DLD1 (cell line): ENCODE data around the gene PAX9.

Experiments used
- in situ Hi-C: cut with HindIII; loops from 2 replicates; pipeline ENCODE4 v1.10.0; 2017; ENCODE audit warnings: low sequenced_read_pairs

PAX9 gene

DNA sequence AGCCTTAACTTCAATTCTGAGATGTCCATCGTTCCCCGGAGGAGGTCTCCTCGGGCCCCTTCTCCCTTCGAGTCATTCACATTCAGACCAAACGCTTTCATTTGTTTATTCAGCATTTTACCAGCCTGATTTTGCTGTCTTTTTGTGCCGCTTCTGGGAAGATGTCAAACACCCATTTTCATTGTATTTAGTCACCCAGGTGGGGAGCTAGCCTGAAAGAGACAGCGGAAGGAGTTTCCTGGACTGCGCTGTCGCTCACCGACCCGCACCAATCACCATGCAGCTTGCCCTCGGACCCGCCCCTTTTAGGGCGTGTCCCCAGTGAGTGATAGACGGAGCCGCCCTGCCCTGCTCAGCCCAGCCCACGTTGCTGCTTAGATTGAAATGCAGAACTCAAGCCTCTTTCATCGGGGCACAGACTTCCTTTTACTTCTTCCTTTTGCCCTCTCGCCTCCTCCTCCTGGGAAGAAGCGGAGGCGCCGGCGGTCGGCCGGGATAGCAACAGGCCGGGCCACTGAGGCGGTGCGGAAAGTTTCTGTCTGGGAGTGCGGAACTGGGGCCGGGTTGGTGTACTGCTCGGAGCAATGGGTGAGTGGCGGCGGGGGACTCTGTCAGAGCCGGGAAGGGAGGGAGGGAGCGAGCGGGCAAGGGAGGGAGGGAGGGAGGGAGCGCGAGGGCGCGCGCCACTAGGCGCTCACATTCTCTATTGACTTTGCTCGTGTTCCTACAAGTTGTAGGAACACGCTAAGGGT lies at the start of gene PAX9:
Gene PAX9 (plus strand): TSS at position 355 of the 752 bp plus-strand sequence. CDS start 230 bp downstream, at position 585.
- in situ Hi-C loops, result no loop called here

DNA sequence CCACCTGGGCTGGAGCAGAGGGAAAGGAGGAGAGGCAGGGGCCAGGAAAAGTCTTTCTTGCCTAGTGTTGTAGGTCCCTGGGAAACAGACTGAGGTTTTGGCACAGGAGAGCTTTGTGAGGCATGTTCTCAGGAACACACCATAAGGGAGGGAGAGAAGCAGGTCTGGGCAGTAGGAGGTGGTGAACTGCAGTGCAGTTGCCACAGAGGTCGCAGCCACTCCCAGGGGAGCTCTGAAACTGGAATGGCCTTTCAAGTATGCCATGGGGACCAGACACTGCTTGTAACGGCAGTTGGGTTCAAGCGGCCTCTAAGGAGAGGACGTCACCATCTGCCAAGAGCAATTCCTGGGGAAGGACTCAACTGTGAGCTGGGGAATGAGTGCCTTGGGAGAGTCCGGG lies 43.8 kb upstream of the PAX9 start:
- in situ Hi-C loops, result no loop called here

DNA sequence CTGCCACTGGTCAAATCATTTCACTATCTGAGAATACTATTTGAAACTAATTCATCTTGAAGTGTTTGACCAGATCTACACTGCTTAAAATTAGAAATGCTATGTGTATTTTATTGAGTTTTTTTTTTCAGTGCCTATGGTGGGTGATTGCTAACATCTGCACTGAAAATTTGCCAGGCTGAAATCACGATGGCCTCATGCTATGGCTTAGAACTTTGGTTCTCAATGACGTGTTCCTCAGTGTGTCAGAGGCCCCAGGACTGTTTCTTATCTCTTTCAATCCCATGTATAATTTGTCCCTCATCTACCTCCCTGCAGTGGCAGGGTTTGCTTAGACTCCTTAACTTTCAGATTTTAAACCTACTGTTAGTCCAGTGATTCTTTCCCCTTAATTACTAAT lies 43.0 kb upstream of the PAX9 start:
- in situ Hi-C loops, result no loop called here

GRCh38 chr14:36619131-36619530 lies 42.5 kb upstream of the PAX9 start:
- in situ Hi-C loops, result no loop called here

DNA sequence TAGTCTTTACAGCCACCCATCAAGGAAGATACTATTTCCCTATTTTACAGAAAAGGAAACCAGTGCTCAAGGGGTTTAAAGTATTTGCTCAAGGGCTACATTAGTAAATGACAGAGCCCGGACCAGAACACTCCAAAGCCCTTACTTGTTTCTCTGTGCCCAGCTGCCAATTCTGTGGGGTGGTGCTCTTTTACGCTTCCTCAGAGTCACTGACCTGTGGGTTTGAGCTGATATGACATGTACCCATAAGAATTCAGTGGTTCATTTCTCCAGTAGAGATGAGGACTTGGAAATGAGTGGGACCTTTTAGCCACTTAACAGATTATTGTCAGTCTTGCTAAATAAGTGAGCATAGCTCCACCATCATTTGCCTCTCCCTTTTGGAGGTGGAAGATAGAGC lies 41.8 kb upstream of the PAX9 start:
- in situ Hi-C loops, result no loop called here

DNA sequence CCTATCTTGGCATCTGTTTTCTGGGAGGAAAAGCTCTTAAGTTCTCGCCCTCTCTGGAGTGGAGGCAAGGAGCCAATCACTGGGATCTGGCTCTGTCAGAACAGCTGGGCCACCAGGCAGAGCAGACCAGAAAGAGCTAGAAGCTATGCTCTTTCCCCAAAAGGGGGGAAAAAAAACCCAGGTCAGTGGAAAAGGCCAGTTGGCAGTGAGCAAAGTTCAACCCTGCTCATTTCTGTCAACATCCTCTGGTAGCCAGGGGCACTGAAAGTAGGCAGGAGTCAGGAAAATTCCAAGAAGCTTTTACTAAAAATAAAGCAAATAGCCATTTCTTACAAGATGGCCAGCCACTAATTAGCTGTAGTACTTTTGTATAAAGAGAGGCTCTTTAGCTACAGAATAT lies 36.6 kb upstream of the PAX9 start:
- in situ Hi-C loops, result loop anchor here (25.0 kb wide), 1 partner anchor 487 kb away; no protein-coding TSS in a partner anchor

GRCh38 chr14:36625436-36625835 lies 36.2 kb upstream of the PAX9 start:
- in situ Hi-C loops, result loop anchor here (25.0 kb wide), 1 partner anchor 487 kb away; no protein-coding TSS in a partner anchor

DNA sequence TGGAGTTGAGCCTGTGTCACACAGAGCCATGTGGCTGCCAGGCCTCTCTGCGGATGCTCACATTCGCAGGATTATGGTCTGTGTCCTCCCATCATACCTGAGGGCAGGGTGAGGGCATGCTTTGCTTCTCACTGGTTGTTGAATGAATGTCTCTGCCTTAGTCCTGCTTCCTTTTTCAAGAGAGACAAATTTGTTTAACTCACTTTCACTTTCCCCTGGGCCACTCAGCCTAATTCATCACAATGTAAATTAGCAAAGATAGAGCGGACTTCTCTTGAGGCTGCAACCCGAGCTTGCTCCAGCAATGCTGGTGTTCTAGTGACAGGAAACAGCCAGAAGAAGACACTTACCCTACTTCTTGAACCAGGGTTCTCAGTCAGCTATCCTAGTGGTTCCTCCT lies 35.5 kb upstream of the PAX9 start:
- in situ Hi-C loops, result loop anchor here (25.0 kb wide), 1 partner anchor 486 kb away; no protein-coding TSS in a partner anchor

DNA sequence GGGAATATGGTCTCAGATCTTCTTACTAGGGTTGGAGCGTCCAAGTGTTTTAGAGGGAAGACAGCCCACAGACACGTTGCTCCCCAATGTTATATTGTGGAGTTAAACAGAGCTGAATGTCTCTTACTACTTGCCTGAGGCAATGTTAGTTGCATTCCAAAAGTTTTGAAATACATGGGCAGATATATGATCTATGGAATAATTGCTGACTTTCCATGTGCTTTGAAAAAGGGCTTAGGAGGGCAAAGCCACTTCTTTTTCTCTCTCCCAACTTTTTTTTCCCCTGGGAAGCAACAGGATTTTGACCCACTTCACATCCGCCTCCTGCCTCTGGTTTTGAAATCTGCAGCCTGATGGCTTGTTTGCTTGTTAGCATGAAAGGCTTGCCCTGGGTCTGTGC lies 33.7 kb upstream of the PAX9 start:
- in situ Hi-C loops, result loop anchor here (25.0 kb wide), 1 partner anchor 484 kb away; no protein-coding TSS in a partner anchor

- in situ Hi-C loops, result loop anchor here (25.0 kb wide), 1 partner anchor 479 kb away; no protein-coding TSS in a partner anchor
Measured at GRCh38 chr14:36633580-36633979, 28.1 kb upstream of the PAX9 start.

DNA sequence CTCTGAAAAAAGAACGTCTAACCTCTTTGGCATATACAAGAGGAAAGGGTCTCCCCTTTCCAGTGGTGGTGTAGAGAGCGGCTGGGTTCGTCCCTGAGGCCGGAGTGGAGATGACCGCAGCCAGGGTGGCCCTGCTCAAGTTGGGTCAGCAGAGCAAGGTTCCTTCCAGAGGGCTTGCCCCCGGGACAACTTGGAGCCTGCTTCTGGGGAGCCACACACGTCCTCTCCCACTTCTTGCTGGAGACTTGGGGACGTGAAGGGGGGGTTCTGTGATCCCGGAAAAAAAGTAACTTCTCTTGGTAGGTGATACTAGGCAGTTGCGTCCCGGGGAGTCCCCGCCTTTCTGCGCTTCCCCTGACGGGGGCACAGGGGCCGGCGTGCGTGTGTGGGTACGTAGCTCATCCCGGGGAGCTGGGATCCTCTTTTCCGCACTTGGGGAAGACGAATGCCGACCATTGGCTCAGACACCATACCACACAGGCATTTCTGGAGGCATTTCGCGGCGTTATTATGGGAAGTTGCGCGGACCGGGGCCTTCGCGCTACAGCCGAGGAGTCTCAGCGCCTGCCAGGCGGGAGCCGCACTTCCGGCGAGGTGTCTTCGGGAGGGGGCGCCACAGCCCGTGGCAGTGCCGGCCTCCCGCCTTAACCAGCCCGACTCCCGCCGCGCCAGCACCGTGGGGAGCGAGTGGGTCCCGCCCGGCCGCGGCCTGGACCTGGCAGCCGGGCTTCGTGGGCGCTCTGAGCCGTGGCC lies 14.8 kb upstream of the PAX9 start:
- in situ Hi-C loops, result loop anchor here (25.0 kb wide), 1 partner anchor 465 kb away; no protein-coding TSS in a partner anchor

DNA sequence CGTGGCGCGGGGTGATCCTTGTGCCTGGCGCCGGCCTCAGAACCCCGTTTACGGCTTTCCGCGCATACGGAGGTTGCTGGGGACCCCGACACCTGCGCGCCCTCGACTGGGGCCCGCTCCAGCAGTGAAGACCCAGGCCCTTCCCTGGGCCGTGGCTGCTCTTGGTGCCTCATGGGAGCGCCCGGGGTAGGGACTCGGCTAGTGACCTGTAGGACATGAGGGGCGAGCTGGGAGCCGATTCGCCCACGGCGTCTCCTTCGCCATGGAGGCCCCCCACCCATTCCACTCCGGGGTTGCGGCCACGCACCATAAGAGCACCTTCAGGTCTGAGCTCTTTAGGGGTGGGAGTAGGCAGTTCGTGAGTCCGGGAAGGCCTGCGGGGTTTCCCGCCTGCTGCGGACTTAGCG lies 14.2 kb upstream of the PAX9 start:
- in situ Hi-C loops, result loop anchor here (25.0 kb wide), 1 partner anchor 465 kb away; no protein-coding TSS in a partner anchor

DNA sequence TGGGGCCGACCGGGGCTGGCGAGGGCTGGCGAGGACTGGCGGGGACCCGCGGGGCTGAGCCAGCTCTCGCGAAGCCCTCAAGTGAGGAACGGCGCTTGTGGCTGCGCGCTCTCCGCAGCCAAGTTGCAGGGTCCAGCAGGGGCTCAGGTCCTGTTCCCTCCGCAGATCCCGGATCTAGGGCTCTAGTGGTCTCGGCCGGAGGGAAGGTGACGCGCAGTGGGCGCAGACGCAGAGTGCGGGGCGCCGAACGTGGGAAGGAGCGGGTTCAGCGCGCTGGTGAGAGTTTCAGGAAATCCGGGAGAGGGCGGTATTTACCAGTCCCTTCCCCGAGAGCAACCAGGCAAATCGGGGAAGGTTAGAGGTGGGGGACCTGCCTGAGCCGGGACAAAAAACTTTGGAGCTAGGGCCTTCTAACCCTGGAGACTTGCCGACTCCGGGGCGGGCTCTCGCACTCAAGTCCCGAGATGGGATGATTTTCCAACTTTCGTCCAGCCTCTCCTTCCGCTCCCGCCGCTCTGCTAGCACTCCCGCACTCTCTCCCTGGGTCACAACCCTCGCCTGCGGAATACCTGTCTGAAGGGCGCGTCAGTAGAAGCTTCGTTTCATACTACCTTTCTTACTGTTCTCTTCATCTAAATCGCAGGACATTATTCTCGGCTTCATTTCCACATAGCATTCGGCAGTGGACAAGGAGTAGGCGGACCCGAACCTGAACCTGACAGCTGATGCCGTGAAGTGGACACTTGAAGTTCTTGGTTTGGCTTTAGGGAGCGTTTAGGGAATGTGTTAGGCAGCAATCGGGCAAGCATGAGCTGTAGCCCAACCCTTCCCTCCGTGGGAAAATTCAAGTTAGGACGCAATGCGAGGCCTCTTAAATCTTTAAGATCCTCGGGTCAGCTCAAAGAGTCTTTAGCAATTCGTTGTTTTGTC lies 13.6 kb upstream of the PAX9 start:
- in situ Hi-C loops, result loop anchor here (25.0 kb wide), 1 partner anchor 464 kb away; no protein-coding TSS in a partner anchor

GRCh38 chr14:36649872-36650650 lies 11.6 kb upstream of the PAX9 start:
- in situ Hi-C loops, result loop anchor here (25.0 kb wide), 1 partner anchor 462 kb away; no protein-coding TSS in a partner anchor

DNA sequence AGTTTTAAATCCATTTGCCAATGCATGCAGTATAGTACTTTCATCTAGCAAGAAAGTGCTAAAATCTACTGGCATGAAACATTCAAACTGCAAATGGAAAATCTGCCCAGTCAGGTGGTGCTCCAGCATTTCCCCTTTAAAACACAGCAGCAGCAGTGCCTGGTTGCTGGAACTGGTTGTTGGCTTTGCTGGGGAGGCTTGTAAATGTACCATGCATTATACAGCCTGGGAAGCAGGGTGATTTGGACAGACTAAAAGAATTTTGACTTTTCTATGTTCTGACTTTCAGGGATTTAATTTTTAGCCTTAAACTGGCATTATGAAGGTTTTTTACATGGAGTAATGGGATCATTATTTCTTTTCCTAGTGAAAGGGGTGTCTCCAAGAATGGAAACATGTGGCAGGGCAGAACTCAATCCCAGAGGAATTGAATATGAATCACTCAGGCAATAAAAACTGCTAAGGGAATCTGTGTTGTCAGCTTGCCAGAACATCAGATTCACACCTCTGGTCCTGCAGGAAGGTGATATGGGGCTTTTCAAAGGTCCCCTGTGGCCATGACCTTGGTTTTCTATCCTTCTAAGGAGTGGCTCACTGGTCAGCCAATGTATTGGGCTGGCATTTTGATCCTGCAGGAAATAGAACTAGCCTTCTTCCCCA lies 9.0 kb upstream of the PAX9 start:
- in situ Hi-C loops, result no loop called here

DNA sequence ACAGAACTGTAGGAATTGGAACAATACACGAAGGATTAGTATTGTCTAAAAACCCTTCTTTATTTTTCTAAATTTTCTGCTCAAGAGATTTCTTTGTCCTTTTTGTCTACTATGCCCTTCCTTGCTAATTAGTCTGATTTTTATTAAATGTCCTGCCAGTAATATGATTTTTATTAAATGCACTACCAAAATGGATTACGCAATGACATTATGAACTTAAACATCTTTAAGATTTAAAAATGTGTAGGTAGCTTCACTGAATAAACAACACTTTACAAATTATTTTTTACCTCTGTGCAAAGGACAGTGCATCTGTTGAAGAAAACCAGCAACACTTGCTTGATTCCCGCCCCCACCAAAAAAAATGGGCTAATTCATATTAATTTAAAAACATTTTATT lies 8.2 kb upstream of the PAX9 start:
- in situ Hi-C loops, result no loop called here

GRCh38 chr14:36653962-36654793 lies 7.5 kb upstream of the PAX9 start:
- in situ Hi-C loops, result no loop called here

DNA sequence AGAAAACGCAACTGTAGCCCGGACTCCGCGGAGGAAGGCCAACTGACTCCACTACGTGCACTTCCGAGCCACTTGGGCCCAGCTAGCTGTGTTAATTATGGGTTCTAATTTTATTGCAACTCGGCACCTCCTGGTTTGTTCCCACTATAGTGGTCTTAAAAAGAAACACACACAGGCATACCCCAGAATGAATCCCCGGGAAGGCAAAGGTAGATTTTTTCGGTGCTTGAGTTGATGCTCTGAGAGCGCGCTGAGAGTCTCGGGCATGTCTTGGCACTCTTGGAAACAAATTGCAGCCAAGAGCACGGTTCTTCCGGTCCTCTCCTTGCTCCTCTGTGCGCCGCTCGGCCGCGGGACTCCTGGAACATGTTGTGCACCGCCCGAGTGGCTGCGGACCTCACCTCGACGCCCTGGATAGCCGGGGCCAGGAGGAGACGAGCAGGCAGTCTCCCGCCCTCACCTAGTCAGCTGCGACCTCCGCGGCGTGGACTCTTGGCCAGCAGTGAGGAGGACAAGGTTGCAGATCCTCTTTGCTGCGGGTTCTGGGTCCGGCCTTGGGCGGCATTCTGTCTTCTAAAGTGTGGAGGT lies 6.8 kb upstream of the PAX9 start:
- in situ Hi-C loops, result no loop called here
